B cell (primary cell): ENCODE data around the gene ITPK1. TPM values are rescaled to one million over a fixed set of nuclear protein-coding genes. Genes with fewer than 3 reads are reported as not detected.

ENCODE experiments used
- ATAC-seq: fragments of 200-7000 bp; cut with Tn5 transposase; one replicate; pipeline ENCODE4 v1.10.0; 2021; ENCODE audit warnings: low read depth, mild to moderate bottlenecking, moderate number of reproducible peaks, moderate library complexity
- CTCF ChIA-PET: fragments of 350-600 bp; sonication (Branson Sonifier 250); formaldehyde crosslinking; loops from one replicate; lab custom pipeline; 2021; ENCODE audit warnings: antibody characterized with exemption, inconsistent platforms; lab: Charles Lee
- POLR2A ChIA-PET: fragments of 350-600 bp; sonication (Branson Sonifier 250); formaldehyde crosslinking; loops from one replicate; lab custom pipeline; 2021; ENCODE audit warnings: antibody characterized with exemption; lab: Charles Lee
- DNase-seq: peaks from one replicate; pipeline ENCODE4 v3.0.0; 2013
- H2AFZ ChIP-seq: 2 replicates; pipeline ENCODE4 v1.6.1; 2012; ENCODE audit warnings: mild to moderate bottlenecking, low read depth, low read length; ENCODE audit not compliant: insufficient read depth, poor library complexity, severe bottlenecking
- H3K27ac ChIP-seq, 2 donors: 1 replicate in 1 of 2; 2 replicates in 1 of 2; pipeline ENCODE4 v1.5.1; 2012 to 2013; ENCODE audit warnings: low read length in 2 of 2, mild to moderate bottlenecking in 2 of 2, moderate library complexity in 1 of 2
- H3K27me3 ChIP-seq, 4 experiments: fragments of 200-600 bp in 1 of 4; sonication (generic) in 1 of 4; replicated peaks in 1 of 4; 1 replicate in 2 of 4; 2 replicates in 2 of 4; pipeline versions ENCODE4 v1.6.1 to v1.7.0; 2013 to 2016; ENCODE audit warnings: low read length in 3 of 4, mild to moderate bottlenecking in 2 of 4, mixed read lengths in 1 of 4, moderate library complexity in 1 of 4; ENCODE audit not compliant: insufficient read depth in 4 of 4, control insufficient read depth in 3 of 4; ENCODE audit errors: control extremely low read depth in 1 of 4
- H3K36me3 ChIP-seq, 2 experiments: replicated peaks in 1 of 2; 1 replicate in 1 of 2; 2 replicates in 1 of 2; pipeline versions ENCODE4 v1.6.1 to v1.7.1; 2013; ENCODE audit warnings: low read length in 1 of 2; ENCODE audit not compliant: insufficient read depth in 2 of 2, control insufficient read depth in 1 of 2; ENCODE audit errors: control extremely low read depth in 1 of 2, extremely low read depth in 1 of 2
- H3K4me1 ChIP-seq, 2 donors: fragments of 200-600 bp in 1 of 2; sonication (generic) in 1 of 2; 1 replicate in 1 of 2; 2 replicates in 1 of 2; pipeline versions ENCODE4 v1.5.1 to v1.6.1; 2013 to 2017; ENCODE audit warnings: low read length in 2 of 2; ENCODE audit not compliant: control insufficient read depth in 2 of 2, insufficient read depth in 2 of 2
- H3K4me2 ChIP-seq: replicated peaks from 2 replicates; pipeline ENCODE3; 2012; ENCODE audit warnings: mild to moderate bottlenecking, low read depth, low read length; ENCODE audit not compliant: poor library complexity, severe bottlenecking
- H3K4me3 ChIP-seq, 5 experiments: fragments of 200-600 bp in 1 of 5; sonication (generic) in 1 of 5; 1 replicate in 3 of 5; 2 replicates in 2 of 5; pipeline versions ENCODE4 v1.5.1 to v1.7.0; 2011 to 2016; ENCODE audit warnings: low read length in 4 of 5, mild to moderate bottlenecking in 4 of 5, low read depth in 2 of 5, control low read depth in 1 of 5, moderate library complexity in 1 of 5; ENCODE audit not compliant: insufficient read depth in 1 of 5; ENCODE audit errors: control extremely low read depth in 1 of 5, extremely low read depth in 1 of 5
- H3K79me2 ChIP-seq: fragments of 200-600 bp; sonication (generic); one replicate; pipeline ENCODE4 v1.6.0; 2016; ENCODE audit warnings: low read length; ENCODE audit not compliant: control insufficient read depth, insufficient read depth
- H3K9ac ChIP-seq: fragments of 200-600 bp; sonication (generic); 2 replicates; pipeline ENCODE4 v1.6.1; 2017; ENCODE audit warnings: mild to moderate bottlenecking, low read length, moderate library complexity
- H3K9me3 ChIP-seq, 3 donors: one replicate each; pipeline versions ENCODE4 v1.6.1 to v1.7.1; 2013; ENCODE audit warnings: low read length in 2 of 3; ENCODE audit not compliant: control insufficient read depth in 2 of 3, insufficient read depth in 1 of 3; ENCODE audit errors: control extremely low read depth in 1 of 3
- H4K20me1 ChIP-seq: 2 replicates; pipeline ENCODE4 v1.6.0; 2012; ENCODE audit warnings: mild to moderate bottlenecking, low read length; ENCODE audit not compliant: insufficient read depth, control insufficient read depth, poor library complexity, severe bottlenecking
- H3K27ac Mint-ChIP-seq: one replicate; pipeline ENCODE4 v1.8.0; 2021; ENCODE audit warnings: mixed read lengths
- H3K27me3 Mint-ChIP-seq: one replicate; pipeline ENCODE4 v1.8.0; 2021; ENCODE audit warnings: mixed read lengths
- H3K4me1 Mint-ChIP-seq: one replicate; pipeline ENCODE4 v1.8.0; 2021; ENCODE audit warnings: mixed read lengths
- H3K4me3 Mint-ChIP-seq: one replicate; pipeline ENCODE4 v1.8.0; 2021; ENCODE audit warnings: mixed read lengths
- H3K9me3 Mint-ChIP-seq: one replicate; pipeline ENCODE4 v1.8.0; 2022; ENCODE audit warnings: mixed read lengths; ENCODE audit not compliant: insufficient read depth
- EZH2 ChIP-seq: IDR thresholded peaks from 2 replicates; pipeline ENCODE4 v1.6.1; 2012; ENCODE audit warnings: borderline replicate concordance, low read depth, mild to moderate bottlenecking, moderate library complexity, low read length; ENCODE audit not compliant: insufficient read depth, poor library complexity, severe bottlenecking
- WGBS: methylation state at CpG from one replicate; pipeline ENCODE4 v1.1.5; 2013; ENCODE audit warnings: missing lambda C conversion rate; ENCODE audit not compliant: insufficient coverage; 5-methylcytosine and 5-hydroxymethylcytosine counted together
- intact Hi-C: fragments of 100-400 bp; cut with micrococcal nuclease; formaldehyde crosslinking; loops from one replicate; pipeline ENCODE4 v1.10.0; 2022
- polyA plus RNA-seq: library from polyadenylated mRNA; depleted of rRNA; stranded (reverse); fragments of >200 nt; gene quantifications from 2 replicates; pipeline ENCODE4 v1.2.3, GENCODE V29; 2012
- total RNA-seq, 2 donors: library from RNA; stranded (reverse); fragments of 120-200 nt in 1 of 2; gene quantifications; 1 replicate in 1 of 2; 2 replicates in 1 of 2; pipeline versions ENCODE4 v1.2.3 to v1.2.4, GENCODE V29; 2013 to 2022
- TF ChIP-seq, protein P1 (sequence below): fragments of 200-600 bp; IDR thresholded peaks from one replicate; pipeline ENCODE4 v1.8.0; 2022; ENCODE audit warnings: antibody characterized with exemption, mild to moderate bottlenecking

ITPK1 gene
- total and polyA plus RNA-seq, 2 donors (not counting 1 experiment from before 2014, with no cell fraction given): 46.0 to 46.9 TPM

- ChIA-PET CTCF (no interaction called here), POLR2A (no interaction called here)
- peaks cover 0 to 11% (median 0%) of the 10 kb centered on the region in 3 donors for H3K9me3 ChIP-seq
- H3K4me3 ChIP-seq: no peak overlapping the region
- 61% methylated on average over 4 of the region's 5 CpGs for WGBS
- no peak overlapping the region for H3K9ac ChIP-seq
- ATAC-seq (no peak), DNase-seq (no peak)
- intact Hi-C loops: no loop called here
- Mint-ChIP-seq H3K27me3 (peaks cover 42% of the 10 kb centered on the region), H3K27ac (no peak overlapping the region), H3K4me3 (no peak overlapping the region), H3K4me1 (peaks cover 15% of the 10 kb centered on the region), H3K9me3 (no peaks in the 10 kb centered on the region)
- H4K20me1 ChIP-seq: no peaks in the 10 kb centered on the region
- H2AFZ ChIP-seq: no peak overlapping the region
- TF ChIP-seq EZH2: no peak
- TF ChIP-seq, protein P1, sequence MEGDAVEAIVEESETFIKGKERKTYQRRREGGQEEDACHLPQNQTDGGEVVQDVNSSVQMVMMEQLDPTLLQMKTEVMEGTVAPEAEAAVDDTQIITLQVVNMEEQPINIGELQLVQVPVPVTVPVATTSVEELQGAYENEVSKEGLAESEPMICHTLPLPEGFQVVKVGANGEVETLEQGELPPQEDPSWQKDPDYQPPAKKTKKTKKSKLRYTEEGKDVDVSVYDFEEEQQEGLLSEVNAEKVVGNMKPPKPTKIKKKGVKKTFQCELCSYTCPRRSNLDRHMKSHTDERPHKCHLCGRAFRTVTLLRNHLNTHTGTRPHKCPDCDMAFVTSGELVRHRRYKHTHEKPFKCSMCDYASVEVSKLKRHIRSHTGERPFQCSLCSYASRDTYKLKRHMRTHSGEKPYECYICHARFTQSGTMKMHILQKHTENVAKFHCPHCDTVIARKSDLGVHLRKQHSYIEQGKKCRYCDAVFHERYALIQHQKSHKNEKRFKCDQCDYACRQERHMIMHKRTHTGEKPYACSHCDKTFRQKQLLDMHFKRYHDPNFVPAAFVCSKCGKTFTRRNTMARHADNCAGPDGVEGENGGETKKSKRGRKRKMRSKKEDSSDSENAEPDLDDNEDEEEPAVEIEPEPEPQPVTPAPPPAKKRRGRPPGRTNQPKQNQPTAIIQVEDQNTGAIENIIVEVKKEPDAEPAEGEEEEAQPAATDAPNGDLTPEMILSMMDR: no peak
- no peak overlapping the region for H3K27ac ChIP-seq
- no peaks in the 10 kb centered on the region for H3K79me2 ChIP-seq
- peaks cover 0 to 21% (median 3%) of the 10 kb centered on the region in 4 experiments for H3K27me3 ChIP-seq
- H3K4me2 ChIP-seq: no peak overlapping the region
- H3K36me3 ChIP-seq: no peaks in the 10 kb centered on the region
- peaks cover 6 to 8% of the 10 kb centered on the region in 2 donors for H3K4me1 ChIP-seq
Observed at GRCh38 chr14:92924247-92924646, 191.5 kb downstream of the ITPK1 start.

GRCh38 chr14:92923744-92924103, 192.0 kb downstream of the ITPK1 start:
- Histone ChIP-seq H3K4me2 (no peak overlapping the region), H3K9me3 (peaks cover 0 to 11% (median 0%) of the 10 kb centered on the region in 3 donors)
- intact Hi-C loops: no loop called here

More at GRCh38 chr14:92923744-92924103, 192.0 kb downstream of the ITPK1 start:
- H3K27me3 Mint-ChIP-seq: peaks cover 42% of the 10 kb centered on the region
- no peaks in the 10 kb centered on the region for H4K20me1 ChIP-seq
- H3K4me1 ChIP-seq: peaks cover 6 to 8% of the 10 kb centered on the region in 2 donors
- WGBS: 42% methylated on average over 6 of the region's 8 CpGs
- H3K79me2 ChIP-seq: no peaks in the 10 kb centered on the region
- no peak overlapping the region for H3K27ac Mint-ChIP-seq
- H3K27ac ChIP-seq: no peak overlapping the region
- H3K4me3 ChIP-seq: no peak overlapping the region
- no peaks in the 10 kb centered on the region for H3K36me3 ChIP-seq
- POLR2A ChIA-PET: no interaction called here
- peaks cover 15% of the 10 kb centered on the region for H3K4me1 Mint-ChIP-seq
- DNase-seq (no peak), ATAC-seq (no peak)
- peaks cover 0 to 21% (median 3%) of the 10 kb centered on the region in 4 experiments for H3K27me3 ChIP-seq
- H3K9ac ChIP-seq: no peak overlapping the region
- CTCF ChIA-PET: no interaction called here
- H3K4me3 Mint-ChIP-seq: no peak overlapping the region
- H2AFZ ChIP-seq: no peak overlapping the region
- no peaks in the 10 kb centered on the region for H3K9me3 Mint-ChIP-seq
- TF ChIP-seq, protein P1: no peak
